HepG2 (cell line): Measurements from ENCODE around the gene SGSH. TPM values are rescaled to one million over a fixed set of nuclear protein-coding genes. Genes with fewer than 3 reads are reported as not detected.

ENCODE experiments used
- AGO2 ChIP-seq: fragments of 200-400 bp; formaldehyde crosslinking; optimal IDR thresholded peaks from 2 replicates; pipeline ENCODE3; 2017; ENCODE audit warnings: mild to moderate bottlenecking, low read depth, low read length, moderate library complexity
- CC2D1A ChIP-seq: sonication (generic); formaldehyde crosslinking; IDR thresholded peaks from 2 replicates; pipeline ENCODE4 v1.8.1; 2023; ENCODE audit warnings: mild to moderate bottlenecking, missing genetic modification reagents
- FOXA1 ChIP-seq, 2 experiments: fragments of 450-650 bp in 1 of 2; sonication (generic) in 1 of 2; formaldehyde crosslinking in 1 of 2; IDR thresholded peaks; 2 replicates each; pipeline versions ENCODE4 v1.4.0 to v1.6.1; 2016 to 2020; ENCODE audit warnings: missing genetic modification reagents in 1 of 2
- RFX5 ChIP-seq: IDR thresholded peaks from 2 replicates; pipeline ENCODE4 v1.6.1; 2011; ENCODE audit warnings: low read depth, low read length, improper control_type of control experiment
- SMAD9 ChIP-seq: sonication (generic); formaldehyde crosslinking; IDR thresholded peaks from 2 replicates; pipeline ENCODE4 v1.5.1; 2020; ENCODE audit warnings: mild to moderate bottlenecking, missing genetic modification reagents
- SMC3 ChIP-seq: IDR thresholded peaks from 2 replicates; pipeline ENCODE4 v1.6.1; 2011; ENCODE audit warnings: low read length, improper control_type of control experiment
- SRSF1 ChIP-seq: fragments of 200-400 bp; formaldehyde crosslinking; optimal IDR thresholded peaks from 2 replicates; pipeline ENCODE3; 2017; ENCODE audit warnings: mild to moderate bottlenecking, low read depth, low read length, moderate library complexity
- SRY ChIP-seq: sonication (generic); formaldehyde crosslinking; IDR thresholded peaks from 2 replicates; pipeline ENCODE4 v1.8.0; 2022; ENCODE audit warnings: mild to moderate bottlenecking, missing genetic modification reagents
- TGIF2 ChIP-seq: IDR thresholded peaks from 2 replicates; pipeline ENCODE4 v1.6.1; 2016; ENCODE audit warnings: control low read depth, missing compliant biosample characterization
- ZBTB21 ChIP-seq: sonication (generic); formaldehyde crosslinking; IDR thresholded peaks from 2 replicates; pipeline ENCODE4 v1.4.0; 2020; ENCODE audit warnings: missing genetic modification reagents
- ZNF329 ChIP-seq: sonication (generic); formaldehyde crosslinking; IDR thresholded peaks from 2 replicates; pipeline ENCODE4 v1.9.0; 2021; ENCODE audit warnings: low read depth, mild to moderate bottlenecking, missing genetic modification reagents
- ZNF629 ChIP-seq: sonication (generic); formaldehyde crosslinking; conservative IDR thresholded peaks from 2 replicates; pipeline ENCODE4 v1.5.0; 2020; ENCODE audit warnings: missing genetic modification reagents
- ZNF773 ChIP-seq: sonication (generic); formaldehyde crosslinking; IDR thresholded peaks from 2 replicates; pipeline ENCODE4 v1.4.0; 2020; ENCODE audit warnings: missing genetic modification reagents, borderline replicate concordance
- ZNF883 ChIP-seq: sonication (generic); formaldehyde crosslinking; IDR thresholded peaks from 2 replicates; pipeline ENCODE4 v1.5.1; 2020; ENCODE audit warnings: mild to moderate bottlenecking, missing genetic modification reagents; ENCODE audit errors: not compliant biosample characterization
- polyA plus RNA-seq, 8 experiments: library from polyadenylated mRNA; depleted of rRNA in 3 of 8; stranded (reverse) in 7 of 8; unstranded in 1 of 8; fragments of >200 nt; fragmentation: Illumina TruSeq in 4 of 8; extraction: Trizol in 4 of 8; gene quantifications; 2 replicates each; pipeline versions ENCODE4 v1.2.1 to v1.2.3, GENCODE V29; 2011 to 2016; ENCODE audit warnings: low read depth in 4 of 8, missing spikeins in 1 of 8, mixed read lengths in 1 of 8; ENCODE audit not compliant: insufficient read depth in 1 of 8
- total RNA-seq, 5 experiments: library from RNA; depleted of rRNA; stranded (reverse); fragments of >200 nt; fragmentation: Illumina TruSeq; extraction: Trizol; gene quantifications; 2 replicates each; pipeline ENCODE4 v1.2.3, GENCODE V29; 2016; ENCODE audit warnings: low read depth in 1 of 5
- TF ChIP-seq, protein P1 (sequence below): sonication (generic); formaldehyde crosslinking; IDR thresholded peaks from 2 replicates; pipeline ENCODE4 v1.4.0; 2020; ENCODE audit warnings: missing genetic modification reagents
- TF ChIP-seq, protein P2 (sequence below): sonication (generic); formaldehyde crosslinking; IDR thresholded peaks from 2 replicates; pipeline ENCODE4 v1.5.1; 2020; ENCODE audit warnings: missing genetic modification reagents, mild to moderate bottlenecking, borderline replicate concordance
- TF ChIP-seq, protein P3 (sequence below): sonication (generic); formaldehyde crosslinking; conservative IDR thresholded peaks from 2 replicates; pipeline ENCODE4 v1.4.0; 2020; ENCODE audit warnings: missing genetic modification reagents
- TF ChIP-seq, protein P4 (sequence below): IDR thresholded peaks from 2 replicates; pipeline ENCODE4 v1.6.1; 2012; ENCODE audit warnings: low read depth, low read length, improper control_type of control experiment
- TF ChIP-seq, protein P5 (sequence below): sonication (generic); formaldehyde crosslinking; IDR thresholded peaks from 2 replicates; pipeline ENCODE4 v1.4.0; 2020; ENCODE audit warnings: mild to moderate bottlenecking, missing genetic modification reagents, borderline replicate concordance
- TF ChIP-seq, protein P6 (sequence below): IDR thresholded peaks from 2 replicates; pipeline ENCODE4 v1.6.1; 2016; ENCODE audit warnings: low read depth, borderline replicate concordance

SGSH gene
- total and polyA plus RNA-seq, 2 of the 13 experiments (the other 11 are each of a cell fraction or from before 2014, with no cell fraction given), result 12.2 to 17.6 TPM

DNA sequence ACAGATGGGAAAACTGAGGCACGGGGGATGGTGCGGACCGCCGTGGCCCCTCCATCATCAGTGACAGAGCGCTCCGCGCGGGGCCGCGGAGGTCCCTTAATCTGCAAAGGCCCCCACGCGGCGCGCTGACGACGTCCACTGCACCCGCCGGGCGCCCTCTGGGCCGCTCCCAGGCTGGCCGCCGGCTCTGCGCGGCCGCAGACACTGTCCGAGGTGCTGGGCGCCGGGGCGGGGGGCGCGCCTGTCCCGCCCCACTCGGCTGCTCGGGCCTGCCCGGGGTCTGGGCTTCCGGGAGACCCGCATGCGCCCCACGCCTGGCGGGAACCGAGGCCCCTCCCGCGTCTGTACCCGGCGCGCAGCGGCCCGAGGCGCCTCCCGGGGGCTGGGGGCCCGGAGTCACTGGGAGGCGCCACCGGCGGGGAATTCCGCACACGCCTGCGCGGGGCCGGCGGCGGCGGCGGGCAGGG lies 40.0 kb upstream of the SGSH start (continued):
- no peak; the same call in 1 of the 2 replicates for TF ChIP-seq SRY
- TF ChIP-seq RFX5, result no peak
- TF ChIP-seq, protein P1, sequence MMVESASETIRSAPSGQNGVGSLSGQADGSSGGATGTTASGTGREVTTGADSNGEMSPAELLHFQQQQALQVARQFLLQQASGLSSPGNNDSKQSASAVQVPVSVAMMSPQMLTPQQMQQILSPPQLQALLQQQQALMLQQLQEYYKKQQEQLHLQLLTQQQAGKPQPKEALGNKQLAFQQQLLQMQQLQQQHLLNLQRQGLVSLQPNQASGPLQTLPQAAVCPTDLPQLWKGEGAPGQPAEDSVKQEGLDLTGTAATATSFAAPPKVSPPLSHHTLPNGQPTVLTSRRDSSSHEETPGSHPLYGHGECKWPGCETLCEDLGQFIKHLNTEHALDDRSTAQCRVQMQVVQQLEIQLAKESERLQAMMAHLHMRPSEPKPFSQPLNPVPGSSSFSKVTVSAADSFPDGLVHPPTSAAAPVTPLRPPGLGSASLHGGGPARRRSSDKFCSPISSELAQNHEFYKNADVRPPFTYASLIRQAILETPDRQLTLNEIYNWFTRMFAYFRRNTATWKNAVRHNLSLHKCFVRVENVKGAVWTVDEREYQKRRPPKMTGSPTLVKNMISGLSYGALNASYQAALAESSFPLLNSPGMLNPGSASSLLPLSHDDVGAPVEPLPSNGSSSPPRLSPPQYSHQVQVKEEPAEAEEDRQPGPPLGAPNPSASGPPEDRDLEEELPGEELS (CRISPR knock-in tag), result no peak
- no peak for TF ChIP-seq FOXA1 (IDR thresholded peaks at IDR 0.05)
- TF ChIP-seq FOXA1 (CRISPR knock-in tag; IDR thresholded peaks at IDR 0.05), result no peak
- no peak for TF ChIP-seq SRSF1
- TF ChIP-seq, protein P2, sequence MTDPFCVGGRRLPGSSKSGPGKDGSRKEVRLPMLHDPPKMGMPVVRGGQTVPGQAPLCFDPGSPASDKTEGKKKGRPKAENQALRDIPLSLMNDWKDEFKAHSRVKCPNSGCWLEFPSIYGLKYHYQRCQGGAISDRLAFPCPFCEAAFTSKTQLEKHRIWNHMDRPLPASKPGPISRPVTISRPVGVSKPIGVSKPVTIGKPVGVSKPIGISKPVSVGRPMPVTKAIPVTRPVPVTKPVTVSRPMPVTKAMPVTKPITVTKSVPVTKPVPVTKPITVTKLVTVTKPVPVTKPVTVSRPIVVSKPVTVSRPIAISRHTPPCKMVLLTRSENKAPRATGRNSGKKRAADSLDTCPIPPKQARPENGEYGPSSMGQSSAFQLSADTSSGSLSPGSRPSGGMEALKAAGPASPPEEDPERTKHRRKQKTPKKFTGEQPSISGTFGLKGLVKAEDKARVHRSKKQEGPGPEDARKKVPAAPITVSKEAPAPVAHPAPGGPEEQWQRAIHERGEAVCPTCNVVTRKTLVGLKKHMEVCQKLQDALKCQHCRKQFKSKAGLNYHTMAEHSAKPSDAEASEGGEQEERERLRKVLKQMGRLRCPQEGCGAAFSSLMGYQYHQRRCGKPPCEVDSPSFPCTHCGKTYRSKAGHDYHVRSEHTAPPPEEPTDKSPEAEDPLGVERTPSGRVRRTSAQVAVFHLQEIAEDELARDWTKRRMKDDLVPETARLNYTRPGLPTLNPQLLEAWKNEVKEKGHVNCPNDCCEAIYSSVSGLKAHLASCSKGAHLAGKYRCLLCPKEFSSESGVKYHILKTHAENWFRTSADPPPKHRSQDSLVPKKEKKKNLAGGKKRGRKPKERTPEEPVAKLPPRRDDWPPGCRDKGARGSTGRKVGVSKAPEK (CRISPR knock-in tag), result no peak
- peak; percentile 54; the same call in 1 of the 2 replicates for TF ChIP-seq ZNF329
- no peak; the same call in 1 of the 2 replicates for TF ChIP-seq ZNF629 (CRISPR knock-in tag)
- no peak; the same call in 1 of the 2 replicates for TF ChIP-seq TGIF2 (CRISPR knock-in tag)
- no peak for TF ChIP-seq CC2D1A (CRISPR knock-in tag)
- TF ChIP-seq ZNF773 (CRISPR knock-in tag), result peak; percentile 69; the same call in 1 of the 2 replicates
- TF ChIP-seq, protein P3, sequence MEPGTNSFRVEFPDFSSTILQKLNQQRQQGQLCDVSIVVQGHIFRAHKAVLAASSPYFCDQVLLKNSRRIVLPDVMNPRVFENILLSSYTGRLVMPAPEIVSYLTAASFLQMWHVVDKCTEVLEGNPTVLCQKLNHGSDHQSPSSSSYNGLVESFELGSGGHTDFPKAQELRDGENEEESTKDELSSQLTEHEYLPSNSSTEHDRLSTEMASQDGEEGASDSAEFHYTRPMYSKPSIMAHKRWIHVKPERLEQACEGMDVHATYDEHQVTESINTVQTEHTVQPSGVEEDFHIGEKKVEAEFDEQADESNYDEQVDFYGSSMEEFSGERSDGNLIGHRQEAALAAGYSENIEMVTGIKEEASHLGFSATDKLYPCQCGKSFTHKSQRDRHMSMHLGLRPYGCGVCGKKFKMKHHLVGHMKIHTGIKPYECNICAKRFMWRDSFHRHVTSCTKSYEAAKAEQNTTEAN (CRISPR knock-in tag), result 0 out of 2 replicates have a peak, but pooled peaks have one; percentile 24
- TF ChIP-seq, protein P4, sequence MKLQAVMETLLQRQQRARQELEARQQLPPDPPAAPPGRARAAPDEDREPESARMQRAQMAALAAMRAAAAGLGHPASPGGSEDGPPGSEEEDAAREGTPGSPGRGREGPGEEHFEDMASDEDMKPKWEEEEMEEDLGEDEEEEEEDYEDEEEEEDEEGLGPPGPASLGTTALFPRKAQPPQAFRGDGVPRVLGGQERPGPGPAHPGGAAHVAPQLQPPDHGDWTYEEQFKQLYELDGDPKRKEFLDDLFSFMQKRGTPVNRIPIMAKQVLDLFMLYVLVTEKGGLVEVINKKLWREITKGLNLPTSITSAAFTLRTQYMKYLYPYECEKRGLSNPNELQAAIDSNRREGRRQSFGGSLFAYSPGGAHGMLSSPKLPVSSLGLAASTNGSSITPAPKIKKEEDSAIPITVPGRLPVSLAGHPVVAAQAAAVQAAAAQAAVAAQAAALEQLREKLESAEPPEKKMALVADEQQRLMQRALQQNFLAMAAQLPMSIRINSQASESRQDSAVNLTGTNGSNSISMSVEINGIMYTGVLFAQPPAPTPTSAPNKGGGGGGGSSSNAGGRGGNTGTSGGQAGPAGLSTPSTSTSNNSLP, result no peak
- no peak for TF ChIP-seq ZBTB21
- TF ChIP-seq ZNF883 (CRISPR knock-in tag), result peak; percentile 65
- TF ChIP-seq SMC3, result no peak
- TF ChIP-seq, protein P5, sequence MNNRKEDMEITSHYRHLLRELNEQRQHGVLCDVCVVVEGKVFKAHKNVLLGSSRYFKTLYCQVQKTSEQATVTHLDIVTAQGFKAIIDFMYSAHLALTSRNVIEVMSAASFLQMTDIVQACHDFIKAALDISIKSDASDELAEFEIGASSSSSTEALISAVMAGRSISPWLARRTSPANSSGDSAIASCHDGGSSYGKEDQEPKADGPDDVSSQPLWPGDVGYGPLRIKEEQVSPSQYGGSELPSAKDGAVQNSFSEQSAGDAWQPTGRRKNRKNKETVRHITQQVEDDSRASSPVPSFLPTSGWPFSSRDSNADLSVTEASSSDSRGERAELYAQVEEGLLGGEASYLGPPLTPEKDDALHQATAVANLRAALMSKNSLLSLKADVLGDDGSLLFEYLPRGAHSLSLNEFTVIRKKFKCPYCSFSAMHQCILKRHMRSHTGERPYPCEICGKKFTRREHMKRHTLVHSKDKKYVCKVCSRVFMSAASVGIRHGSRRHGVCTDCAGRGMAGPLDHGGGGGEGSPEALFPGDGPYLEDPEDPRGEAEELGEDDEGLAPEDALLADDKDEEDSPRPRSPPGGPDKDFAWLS, result no peak
- TF ChIP-seq, protein P6, sequence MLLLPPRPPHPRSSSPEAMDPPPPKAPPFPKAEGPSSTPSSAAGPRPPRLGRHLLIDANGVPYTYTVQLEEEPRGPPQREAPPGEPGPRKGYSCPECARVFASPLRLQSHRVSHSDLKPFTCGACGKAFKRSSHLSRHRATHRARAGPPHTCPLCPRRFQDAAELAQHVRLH (CRISPR knock-in tag), result no peak
- peak; percentile 39 for TF ChIP-seq AGO2
- no peak for TF ChIP-seq SMAD9 (CRISPR knock-in tag)
